ENCODE data around the gene KRT71. TPM values are rescaled to one million over a fixed set of nuclear protein-coding genes. Genes with fewer than 3 reads are reported as not detected.

The KRT71 gene
- total RNA-seq, 1 donor from 2014 or later, result not detected

GRCh38 chr12:52517005-52517835, 35.7 kb downstream of the KRT71 start:
- Mint-ChIP-seq H3K4me3 (ENCODE audit: unreplicated experiment) (no peak overlapping the region), H3K27me3 (ENCODE audit: unreplicated experiment) (peaks cover 63% of the 10 kb centered on the region), H3K9me3 (ENCODE audit: unreplicated experiment) (no peaks in the 10 kb centered on the region), H3K27ac (ENCODE audit: unreplicated experiment) (no peak overlapping the region), H3K36me3 (ENCODE audit: unreplicated experiment) (no peaks in the 10 kb centered on the region), H3K4me1 (ENCODE audit: unreplicated experiment) (no peaks in the 10 kb centered on the region)
- peak; percentile 74 for DNase-seq (ENCODE audit: extremely low spot score, unreplicated experiment)
- TF ChIP-seq, protein P1, sequence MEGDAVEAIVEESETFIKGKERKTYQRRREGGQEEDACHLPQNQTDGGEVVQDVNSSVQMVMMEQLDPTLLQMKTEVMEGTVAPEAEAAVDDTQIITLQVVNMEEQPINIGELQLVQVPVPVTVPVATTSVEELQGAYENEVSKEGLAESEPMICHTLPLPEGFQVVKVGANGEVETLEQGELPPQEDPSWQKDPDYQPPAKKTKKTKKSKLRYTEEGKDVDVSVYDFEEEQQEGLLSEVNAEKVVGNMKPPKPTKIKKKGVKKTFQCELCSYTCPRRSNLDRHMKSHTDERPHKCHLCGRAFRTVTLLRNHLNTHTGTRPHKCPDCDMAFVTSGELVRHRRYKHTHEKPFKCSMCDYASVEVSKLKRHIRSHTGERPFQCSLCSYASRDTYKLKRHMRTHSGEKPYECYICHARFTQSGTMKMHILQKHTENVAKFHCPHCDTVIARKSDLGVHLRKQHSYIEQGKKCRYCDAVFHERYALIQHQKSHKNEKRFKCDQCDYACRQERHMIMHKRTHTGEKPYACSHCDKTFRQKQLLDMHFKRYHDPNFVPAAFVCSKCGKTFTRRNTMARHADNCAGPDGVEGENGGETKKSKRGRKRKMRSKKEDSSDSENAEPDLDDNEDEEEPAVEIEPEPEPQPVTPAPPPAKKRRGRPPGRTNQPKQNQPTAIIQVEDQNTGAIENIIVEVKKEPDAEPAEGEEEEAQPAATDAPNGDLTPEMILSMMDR (IDR thresholded peaks at IDR 0.05), result no peak

- Mint-ChIP-seq H3K4me1 (ENCODE audit: unreplicated experiment) (no peaks in the 10 kb centered on the region), H3K36me3 (ENCODE audit: unreplicated experiment) (no peaks in the 10 kb centered on the region), H3K4me3 (ENCODE audit: unreplicated experiment) (no peak overlapping the region), H3K9me3 (ENCODE audit: unreplicated experiment) (peaks cover 2% of the 10 kb centered on the region), H3K27ac (ENCODE audit: unreplicated experiment) (no peak overlapping the region), H3K27me3 (ENCODE audit: unreplicated experiment) (peaks cover 61% of the 10 kb centered on the region)
- TF ChIP-seq, protein P1 (IDR thresholded peaks at IDR 0.05), result no peak
- peak; percentile 23 for DNase-seq (ENCODE audit: extremely low spot score, unreplicated experiment)
Measured at GRCh38 chr12:52515927-52516831, 36.8 kb downstream of the KRT71 start.

DNA sequence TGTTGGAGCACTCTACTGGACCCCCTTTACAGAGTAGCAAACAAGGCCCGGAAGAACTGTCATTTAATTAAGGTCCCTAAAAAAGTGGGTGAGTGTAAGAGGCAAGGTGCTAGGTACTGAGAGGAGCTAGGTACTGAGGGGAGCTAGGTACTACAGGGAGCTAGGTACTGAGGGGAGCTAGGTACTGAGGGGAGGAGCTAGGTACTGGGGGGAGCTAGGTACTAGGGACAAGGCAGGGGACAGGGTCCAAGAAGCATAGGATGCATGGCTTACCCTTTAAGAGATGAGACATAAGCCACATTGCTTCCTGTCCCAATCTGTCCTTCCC, 37.7 kb downstream of the KRT71 start:
- TF ChIP-seq, protein P1 (IDR thresholded peaks at IDR 0.05), result no peak
- H3K36me3 Mint-ChIP-seq (ENCODE audit: unreplicated experiment), result no peaks in the 10 kb centered on the region
- no peak for DNase-seq (ENCODE audit: extremely low spot score, unreplicated experiment)
- H3K27me3 Mint-ChIP-seq (ENCODE audit: unreplicated experiment), result peaks cover 64% of the 10 kb centered on the region
- H3K4me1 Mint-ChIP-seq (ENCODE audit: unreplicated experiment), result no peaks in the 10 kb centered on the region
- no peak overlapping the region for H3K27ac Mint-ChIP-seq (ENCODE audit: unreplicated experiment)
- H3K4me3 Mint-ChIP-seq (ENCODE audit: unreplicated experiment), result no peak overlapping the region
- peaks cover 4% of the 10 kb centered on the region for H3K9me3 Mint-ChIP-seq (ENCODE audit: unreplicated experiment)

GRCh38 chr12:52514471-52515318, 38.2 kb downstream of the KRT71 start:
- H3K4me3 Mint-ChIP-seq (ENCODE audit: unreplicated experiment), result no peak overlapping the region
- H3K27me3 Mint-ChIP-seq (ENCODE audit: unreplicated experiment), result peaks cover 68% of the 10 kb centered on the region
- H3K27ac Mint-ChIP-seq (ENCODE audit: unreplicated experiment), result no peak overlapping the region

More at GRCh38 chr12:52514471-52515318, 38.2 kb downstream of the KRT71 start:
- no peaks in the 10 kb centered on the region for H3K36me3 Mint-ChIP-seq (ENCODE audit: unreplicated experiment)
- TF ChIP-seq, protein P1 (IDR thresholded peaks at IDR 0.05), result no peak
- H3K4me1 Mint-ChIP-seq (ENCODE audit: unreplicated experiment), result no peaks in the 10 kb centered on the region
- H3K9me3 Mint-ChIP-seq (ENCODE audit: unreplicated experiment), result peaks cover 4% of the 10 kb centered on the region
- peak; percentile 65 for DNase-seq (ENCODE audit: extremely low spot score, unreplicated experiment)
